ENCODE measurements around the gene GATD1.

The GATD1 gene, protein sequence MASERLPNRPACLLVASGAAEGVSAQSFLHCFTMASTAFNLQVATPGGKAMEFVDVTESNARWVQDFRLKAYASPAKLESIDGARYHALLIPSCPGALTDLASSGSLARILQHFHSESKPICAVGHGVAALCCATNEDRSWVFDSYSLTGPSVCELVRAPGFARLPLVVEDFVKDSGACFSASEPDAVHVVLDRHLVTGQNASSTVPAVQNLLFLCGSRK
- total RNA-seq, result 45.5 to 66.7 (median 46.2) reads per million in 3 experiments

DNA sequence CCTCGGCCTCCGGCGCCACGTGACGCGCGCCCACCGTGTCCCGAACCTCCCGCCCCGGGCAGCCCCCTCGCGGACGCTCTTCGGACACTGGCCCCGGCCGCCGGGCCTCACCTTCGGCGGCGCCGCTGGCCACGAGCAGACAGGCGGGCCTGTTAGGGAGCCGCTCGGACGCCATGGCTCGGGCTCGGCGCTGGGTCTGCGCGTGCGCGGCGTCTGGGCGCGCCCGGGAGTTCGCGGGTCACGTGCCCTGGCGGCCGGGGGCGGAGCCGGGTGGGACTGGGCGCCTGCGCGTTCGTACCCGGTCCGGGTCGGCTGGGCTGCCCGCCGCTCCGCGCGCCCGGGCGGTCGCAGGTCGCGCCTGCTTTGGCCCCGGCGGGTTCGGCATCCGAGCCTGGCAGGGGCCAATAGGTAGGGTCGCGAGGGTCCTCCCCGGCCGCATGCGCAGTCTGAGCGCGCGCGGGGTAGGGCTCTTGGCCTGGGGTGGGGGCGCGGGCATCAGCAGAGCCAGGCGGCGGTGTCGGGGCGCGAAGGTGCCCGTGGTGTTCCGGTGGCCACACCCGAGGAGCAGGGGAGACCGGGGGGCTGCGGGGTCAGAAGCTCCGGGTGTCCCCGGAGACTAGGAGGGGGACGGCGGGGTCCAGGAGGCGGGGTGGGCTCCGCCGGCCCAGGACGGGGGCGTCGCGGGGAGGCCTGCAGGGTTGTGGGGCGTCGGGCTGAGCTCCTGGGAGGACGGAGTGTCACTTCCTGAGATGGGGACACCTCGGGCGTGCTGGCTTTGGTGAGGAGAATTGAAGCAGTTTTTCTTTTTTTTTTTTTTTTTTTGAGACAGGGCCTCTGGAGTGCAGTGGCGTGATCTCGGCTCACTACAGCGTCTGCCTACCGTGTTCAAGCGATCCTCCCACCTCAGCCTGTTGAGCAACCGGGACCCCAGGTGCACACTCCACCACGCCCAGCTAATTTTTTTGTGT is at the start of gene GATD1:
TSS of gene GATD1 (minus strand) at position 200 of the 968 bp plus-strand sequence. CDS start at position 175, 25 bp downstream.
- DNase-seq, result peak; percentile 91

DNA sequence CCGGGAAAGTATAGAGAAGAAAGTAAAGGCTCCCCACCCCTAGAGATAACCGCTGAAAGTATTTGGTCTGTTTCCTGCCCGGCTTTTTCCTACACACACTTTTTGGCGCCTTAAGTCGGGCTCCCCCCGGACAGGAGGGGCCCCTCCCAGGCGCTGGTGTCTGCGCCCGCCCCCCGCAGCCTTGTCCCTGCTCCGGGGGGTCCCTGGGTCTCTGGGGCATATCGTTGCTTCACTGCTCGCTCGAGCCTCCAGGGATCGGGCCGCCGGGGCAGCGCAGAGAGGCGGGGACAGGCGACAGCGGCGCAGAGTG is 49.5 kb upstream of the GATD1 start:
- DNase-seq, result no peak

DNA sequence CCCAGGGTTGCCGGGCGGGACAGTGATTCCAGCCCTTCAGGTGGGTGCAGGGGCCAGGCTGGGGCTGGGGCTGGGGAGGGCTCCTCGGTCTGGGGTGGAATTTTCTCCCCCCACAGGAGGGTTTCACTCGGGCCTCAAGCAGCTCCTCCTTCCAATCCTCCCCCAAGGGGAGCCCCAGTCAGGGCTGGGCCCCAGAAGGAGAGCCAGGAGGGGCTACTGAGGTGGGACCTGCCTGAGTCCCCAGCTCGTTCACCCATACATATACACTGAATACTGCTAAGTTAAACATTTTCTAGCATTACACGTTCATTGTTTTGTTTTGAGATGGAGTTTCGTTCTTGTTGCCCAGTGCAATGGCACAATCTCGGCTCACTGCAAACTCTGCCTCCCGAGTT is 48.9 kb upstream of the GATD1 start:
- no peak for DNase-seq

DNA sequence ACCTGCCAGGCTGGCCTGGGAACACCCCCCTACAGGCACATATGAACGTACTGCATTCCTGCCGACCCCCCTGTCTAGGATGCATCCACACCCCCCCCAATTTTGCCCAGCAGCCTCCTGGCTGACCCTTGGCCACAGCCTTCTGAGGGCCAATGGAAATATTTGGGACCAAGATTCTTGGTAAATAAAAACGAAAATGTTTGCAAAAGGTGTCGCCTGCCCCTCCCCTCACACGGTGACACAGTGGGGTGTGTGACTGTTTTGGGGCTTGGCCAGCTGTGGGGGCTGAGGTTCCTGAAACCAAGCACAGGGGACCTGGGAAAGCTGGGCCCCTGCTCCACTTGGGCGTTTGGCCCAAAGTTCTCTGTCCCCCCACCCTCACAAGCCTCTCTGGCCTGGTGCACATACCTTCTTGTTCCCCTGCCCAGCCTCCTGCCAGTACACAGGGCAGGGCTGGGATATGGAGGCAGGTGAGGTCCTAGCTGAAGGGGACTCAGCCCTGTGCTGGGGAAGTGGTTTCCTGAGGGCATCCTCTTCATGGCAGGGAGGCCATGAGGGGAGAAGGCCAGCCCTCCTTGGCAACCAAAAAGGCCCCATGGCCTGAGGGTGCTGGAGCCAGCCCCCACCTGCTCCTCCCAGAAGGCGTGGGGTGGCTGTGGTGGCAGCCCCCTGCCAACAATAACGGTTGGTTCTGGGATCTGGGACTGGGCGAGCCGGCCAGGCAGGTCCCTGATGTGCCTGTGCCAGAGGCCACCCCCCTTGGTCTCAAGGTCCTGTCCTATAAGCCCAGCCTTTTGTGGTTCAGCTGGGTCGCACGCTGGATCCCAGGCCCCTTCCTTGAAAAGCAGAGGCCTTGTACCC is 48.3 kb upstream of the GATD1 start:
- DNase-seq, result no peak

DNA sequence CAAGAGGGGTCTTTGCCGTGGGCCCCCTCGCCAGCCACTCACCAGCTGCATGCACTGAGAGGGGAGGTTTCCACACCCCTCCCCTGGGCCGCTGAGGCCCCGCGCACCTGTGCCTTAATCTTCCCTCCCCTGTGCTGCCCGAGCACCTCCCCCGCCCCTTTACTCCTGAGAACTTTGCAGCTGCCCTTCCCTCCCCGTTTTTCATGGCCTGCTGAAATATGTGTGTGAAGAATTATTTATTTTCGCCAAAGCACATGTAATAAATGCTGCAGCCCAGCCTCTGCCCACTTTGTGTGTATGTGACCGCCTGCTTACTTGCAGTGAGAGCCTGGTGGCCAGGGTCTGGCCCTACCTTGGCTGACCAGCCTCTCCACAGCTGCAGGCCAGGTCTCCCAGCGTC is 47.7 kb upstream of the GATD1 start:
- DNase-seq, result no peak

DNA sequence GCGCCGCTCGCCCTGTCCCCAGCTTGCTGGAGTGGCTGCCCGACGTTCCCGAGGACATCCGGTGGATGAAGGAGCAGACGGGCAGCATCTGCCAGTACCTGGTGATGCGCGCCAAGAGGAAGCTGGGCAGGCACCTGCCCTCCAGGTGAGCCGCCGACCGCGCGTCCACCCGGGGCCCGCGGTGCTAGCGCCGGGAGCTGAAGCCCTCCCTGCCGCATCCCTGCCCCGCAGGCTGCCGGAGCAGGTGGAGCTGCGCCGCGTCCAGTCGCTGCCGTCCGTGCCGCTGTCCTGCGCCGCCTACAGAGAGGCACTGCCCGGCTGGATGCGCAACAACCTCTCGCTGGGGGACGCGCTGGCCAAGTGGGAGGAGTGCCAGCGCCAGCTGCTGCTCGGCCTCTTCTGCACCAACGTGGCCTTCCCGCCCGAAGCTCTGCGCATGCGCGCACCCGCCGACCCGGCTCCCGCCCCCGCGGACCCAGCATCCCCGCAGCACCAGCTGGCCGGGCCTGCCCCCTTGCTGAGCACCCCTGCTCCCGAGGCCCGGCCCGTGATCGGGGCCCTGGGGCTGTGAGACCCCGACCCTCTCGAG is 47.1 kb upstream of the GATD1 start:
- DNase-seq, result no peak

DNA sequence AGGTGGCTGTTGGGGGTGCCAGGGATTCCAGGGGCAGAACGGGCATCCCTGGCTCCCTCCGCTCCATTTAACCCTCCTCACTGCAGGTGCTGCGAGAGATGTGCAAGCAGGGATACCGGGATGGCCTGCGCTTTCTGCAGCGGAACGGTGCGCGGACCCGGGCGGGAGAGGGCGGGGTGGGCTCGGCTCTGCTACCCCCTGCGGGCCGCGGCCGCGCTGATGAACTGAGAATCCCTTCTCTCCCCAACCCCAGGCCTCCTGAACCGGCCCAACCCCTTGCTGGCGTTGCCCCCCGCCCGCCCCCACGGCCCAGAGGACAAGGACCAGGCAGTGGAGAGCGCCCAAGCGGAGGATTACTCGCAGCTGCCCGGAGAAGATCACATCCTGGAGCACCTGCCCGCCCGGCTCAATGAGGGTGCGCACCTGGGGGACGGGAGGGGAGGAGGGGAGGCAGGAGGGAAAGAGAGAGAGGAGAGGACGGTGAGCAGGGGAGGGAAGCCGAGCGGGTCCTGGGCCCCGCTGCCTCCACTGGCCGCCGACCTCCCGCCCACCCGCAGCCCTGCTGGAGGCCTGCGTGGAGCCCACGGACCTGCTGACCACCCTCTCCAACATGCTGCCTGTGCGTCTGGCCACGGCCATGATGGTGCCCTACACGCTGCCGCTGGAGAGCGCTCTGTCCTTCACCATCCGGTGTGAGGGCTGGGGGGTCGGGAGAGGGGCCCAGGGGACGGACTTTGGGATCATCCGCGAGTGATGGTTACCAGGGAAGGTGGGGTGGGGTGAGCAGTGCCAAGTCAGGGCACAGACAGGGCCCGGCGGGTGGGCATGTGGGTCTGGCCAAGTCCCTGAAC is 46.4 kb upstream of the GATD1 start:
- no peak for DNase-seq

DNA sequence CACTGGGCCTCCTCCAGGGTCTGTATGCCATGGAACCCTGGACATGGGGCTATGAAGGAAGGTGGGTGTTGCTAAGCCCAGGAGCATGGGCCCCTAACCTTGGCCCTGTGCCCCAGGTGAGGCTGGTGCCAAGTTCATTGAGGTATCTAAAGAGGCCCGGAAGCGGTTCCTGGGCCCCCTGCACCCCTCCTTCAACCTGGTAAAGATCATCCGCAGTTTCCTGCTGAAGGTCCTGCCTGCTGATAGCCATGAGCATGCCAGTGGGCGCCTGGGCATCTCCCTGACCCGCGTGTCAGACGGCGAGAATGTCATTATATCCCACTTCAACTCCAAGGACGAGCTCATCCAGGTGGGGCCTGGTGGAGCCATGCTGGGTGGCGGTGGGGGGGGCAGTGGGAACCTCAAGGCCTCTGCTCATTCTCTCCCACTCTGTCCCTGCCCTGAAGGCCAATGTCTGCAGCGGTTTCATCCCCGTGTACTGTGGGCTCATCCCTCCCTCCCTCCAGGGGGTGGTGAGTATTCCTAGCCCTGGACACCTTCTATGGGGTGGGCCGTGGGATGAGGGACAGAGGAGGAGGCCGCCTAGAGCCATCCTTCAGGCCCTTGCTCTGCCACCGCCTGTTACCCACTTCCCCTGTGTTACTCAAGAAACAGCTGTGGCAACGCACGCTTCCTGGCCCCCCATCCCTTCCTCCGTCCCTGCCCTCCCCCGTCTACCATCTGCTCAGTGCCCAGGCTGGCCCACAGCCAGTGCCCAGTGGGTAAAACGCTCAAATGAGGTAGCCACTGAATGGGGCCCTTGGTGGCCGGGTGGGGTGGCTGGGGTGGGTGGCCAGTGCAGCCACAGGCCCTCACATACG is 44.5 kb upstream of the GATD1 start:
- no peak for DNase-seq

DNA sequence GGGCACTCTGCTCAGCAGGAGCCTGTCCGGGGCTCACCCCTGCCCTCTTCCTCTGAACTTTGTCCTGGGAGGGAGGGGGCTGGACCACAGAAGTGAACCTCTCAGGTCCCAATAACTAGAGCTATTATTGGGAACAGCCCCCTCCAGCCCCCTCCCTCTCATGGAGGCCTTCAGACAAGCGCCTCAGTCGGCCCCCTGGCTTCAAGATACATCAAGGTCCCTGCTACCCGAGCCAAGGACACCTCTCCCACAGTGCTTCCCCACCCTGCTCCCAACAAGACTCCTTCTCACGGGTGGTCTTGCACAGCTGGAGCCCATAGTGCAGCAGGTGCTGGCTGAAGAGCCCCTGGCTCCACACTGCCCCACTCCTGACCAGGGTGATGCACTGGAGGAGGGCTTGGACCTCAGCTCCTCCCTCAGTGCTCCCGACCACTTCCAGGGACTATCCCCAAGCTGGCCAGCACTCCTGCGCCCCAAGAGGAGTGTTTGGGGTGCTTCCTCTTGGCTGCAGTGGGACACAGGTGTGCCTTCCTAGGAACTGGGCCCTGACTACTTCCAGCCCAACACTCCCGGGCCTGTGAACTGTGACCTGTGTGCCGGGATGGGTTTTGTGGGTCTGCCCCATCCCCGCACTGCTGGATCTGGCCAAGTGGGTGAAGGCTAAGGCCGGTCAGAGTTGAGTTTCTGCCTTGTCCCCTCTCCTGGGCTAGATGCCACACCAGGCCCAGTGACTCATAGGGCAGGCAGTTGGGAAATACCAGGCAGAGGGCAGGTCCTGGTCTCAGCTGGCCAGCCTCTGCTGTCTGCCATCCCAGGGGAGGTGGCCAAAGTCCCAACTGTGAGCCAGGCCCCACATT is 43.6 kb upstream of the GATD1 start:
- DNase-seq, result no peak

DNA sequence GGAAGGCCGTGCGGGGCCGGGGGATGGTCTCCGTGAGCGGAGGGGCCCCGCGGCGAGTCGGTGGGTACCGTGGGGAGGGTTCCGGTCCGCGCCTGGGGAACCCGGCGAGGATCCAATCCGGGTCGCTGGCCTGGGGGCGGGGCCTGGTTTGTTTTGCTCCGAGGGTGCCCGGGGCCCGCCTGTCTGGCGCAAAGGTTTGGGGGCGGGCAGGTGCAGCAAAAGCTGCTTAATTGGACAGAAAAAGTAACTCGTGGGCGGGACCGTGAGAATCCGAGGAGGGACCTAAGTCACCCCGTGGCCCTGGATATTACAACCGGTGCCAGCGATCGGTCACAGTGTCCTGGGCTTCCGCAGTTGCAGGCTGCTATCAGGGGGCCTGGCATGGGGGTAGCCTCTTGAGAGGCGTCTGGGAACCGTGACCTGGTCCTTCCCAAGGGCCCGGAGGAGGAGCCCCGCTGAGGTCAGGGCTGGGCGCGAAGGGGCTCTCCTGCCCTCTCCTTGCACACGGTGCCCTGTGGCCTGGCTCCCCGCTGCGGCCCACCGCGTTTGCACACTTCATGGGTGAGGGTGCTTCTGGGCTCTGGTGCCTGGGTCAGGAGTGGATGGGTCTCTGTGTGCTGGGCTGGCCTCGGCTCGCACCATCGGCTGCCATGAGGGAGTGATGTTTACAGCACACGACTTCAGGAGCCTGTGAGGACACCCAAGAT is 42.8 kb upstream of the GATD1 start:
- peak; percentile 94 for DNase-seq

DNA sequence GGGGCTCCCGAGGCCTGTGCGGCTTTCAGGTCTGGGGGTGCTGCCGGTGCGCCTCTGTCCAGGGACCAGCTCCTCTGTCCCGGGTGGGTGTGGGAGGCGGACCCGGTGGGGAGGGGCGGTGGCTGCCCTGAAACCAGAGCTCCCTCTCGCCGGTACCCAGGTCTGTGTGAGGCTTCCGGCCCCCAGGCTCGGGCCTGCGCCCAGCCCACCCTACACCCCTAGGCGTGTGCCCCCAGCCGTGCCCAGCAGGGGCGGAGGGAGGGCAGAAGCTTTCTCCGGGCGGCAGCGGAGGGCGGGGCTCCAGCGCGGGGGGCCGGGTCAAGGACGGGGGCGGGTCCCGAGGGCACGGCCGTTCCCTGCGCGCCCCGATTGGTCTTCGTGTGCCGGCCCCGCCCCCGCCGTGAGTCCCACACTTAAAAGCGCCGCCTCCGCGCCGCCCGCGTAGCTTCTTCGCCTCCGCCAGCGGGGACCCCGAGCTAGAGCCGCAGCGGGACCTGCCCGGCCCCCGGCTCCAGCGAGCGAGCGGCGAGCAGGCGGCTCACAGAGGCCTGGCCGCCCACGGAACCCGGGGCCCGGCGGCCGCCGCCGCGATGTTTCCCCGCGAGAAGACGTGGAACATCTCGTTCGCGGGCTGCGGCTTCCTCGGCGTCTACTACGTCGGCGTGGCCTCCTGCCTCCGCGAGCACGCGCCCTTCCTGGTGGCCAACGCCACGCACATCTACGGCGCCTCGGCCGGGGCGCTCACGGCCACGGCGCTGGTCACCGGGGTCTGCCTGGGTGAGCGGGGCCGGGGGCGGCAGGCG is 42.0 kb upstream of the GATD1 start:
- peak; percentile 86 for DNase-seq

DNA sequence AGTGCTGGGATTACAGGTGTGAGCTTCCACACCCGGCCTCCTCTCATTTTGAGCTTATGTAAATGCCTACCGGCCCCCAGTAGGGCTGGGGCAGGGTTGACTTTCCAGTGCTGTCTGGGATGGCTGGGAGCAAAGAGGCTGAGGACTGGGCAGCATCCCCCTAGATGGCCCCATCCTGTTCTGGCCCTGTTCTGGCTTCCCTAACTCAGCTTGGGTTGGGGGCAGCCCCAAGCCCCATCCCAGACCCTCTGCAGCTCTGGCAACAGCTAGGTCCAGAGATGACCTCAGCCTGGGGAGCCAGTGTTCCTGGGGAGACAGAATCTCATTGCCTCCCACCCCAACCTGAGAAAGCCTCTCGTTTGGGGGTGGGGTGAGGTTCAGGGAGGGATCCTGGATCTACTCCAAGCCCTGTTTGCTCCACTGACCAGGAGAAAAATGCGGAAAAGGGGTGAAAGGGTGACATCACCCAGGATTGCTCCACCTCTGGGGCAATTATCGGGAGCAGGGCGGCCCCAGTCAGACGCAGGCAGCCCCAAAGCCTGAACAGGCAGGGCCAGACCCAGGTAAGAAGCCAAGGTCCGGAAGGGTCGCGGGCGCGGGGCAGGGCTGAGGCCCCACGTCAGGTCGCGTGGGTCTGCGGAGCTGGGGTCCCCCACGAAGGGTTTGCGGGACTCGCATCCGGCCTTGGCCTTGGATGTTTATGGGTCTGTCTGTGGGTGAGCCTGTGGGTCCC is 41.3 kb upstream of the GATD1 start, which contains the start of gene PNPLA2:
TSS of gene PNPLA2 (plus strand) at position 519 of the 733 bp plus-strand sequence. CDS start 805 bp downstream, outside the sequence.
- DNase-seq, result no peak

DNA sequence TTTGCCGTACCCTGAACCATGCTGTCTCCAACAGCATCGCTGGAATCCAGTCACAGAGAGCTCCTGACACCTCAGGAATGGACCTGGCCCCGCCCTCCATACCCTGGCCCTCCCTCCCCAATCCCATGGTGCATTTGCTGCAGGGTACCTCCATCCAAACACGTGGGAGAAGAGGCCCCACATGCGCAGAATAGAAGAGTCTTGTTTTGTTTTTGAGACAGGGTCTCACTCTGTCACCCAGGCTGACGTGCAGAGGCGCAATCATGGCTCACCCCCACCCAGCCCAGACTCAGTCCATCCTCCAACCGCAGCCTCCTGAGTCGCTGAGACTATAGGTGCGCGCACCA is 39.1 kb upstream of the GATD1 start:
- DNase-seq, result no peak

DNA sequence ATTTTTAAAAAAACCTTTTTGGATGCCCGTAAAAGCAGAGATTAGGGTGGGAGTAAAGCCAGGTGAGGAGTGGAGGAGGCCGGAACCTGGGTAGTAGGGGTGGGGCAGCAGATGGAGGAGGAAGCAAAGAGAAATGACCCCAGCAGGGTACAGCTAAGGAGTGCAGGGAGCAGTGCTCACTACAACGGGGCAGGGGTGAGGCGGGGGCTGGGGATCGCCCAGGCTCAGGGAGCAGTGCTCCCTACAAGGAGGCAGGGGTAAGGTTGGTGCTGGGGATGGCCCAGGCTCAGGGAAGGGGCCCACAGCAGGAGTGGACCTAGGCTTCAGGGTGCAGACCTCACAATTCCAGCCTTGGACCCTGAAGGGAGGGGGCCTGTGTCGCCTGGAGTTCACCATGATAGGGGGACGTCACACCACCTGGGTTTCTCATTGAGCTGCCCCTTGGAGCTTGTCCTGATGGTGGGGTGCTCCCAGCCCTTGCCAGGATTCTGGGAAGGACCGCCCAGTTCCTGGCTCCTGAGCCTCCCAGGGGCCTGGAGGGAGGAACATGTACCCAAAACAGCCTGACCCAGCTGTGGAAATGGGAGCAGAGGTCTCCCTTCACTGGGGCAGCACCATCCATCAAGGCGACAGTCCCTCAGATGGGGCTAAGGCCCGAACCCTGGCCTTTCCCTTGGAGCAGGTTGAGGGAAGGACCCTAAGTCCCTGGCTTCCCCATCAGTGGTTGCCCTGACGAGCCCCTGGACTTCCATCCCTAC is 38.6 kb upstream of the GATD1 start:
- DNase-seq, result no peak

DNA sequence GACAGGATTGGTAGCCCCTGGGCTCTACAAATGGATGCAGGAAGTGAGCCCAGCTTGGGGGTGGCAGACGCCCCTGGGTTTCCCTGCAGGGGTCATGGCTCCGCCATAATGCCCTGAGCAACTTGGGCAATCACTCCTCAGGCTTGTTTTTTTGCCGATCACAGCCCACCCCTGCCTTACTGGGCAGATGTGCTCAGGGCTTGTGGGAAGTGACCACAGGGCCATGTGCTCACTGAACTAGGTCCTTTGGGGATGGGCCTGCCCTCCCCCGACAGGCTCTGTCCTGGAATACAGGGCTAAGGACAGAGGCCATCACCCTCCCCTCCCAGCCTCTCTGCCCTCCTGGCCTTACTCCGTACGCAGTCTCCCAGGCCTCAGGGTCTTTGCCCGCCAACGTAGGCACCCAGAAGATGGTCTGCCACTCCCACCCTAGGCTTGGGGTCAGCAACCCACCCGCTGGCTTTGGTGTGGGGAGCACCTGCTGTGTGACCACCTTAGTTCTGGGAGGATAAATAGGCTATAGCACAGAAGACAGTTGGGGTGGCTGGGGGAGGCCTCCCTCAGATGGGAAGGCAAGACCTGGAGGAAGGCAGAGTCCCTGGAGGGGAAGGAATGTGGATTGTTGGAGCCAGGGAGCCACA is 36.3 kb upstream of the GATD1 start:
- DNase-seq, result no peak

DNA sequence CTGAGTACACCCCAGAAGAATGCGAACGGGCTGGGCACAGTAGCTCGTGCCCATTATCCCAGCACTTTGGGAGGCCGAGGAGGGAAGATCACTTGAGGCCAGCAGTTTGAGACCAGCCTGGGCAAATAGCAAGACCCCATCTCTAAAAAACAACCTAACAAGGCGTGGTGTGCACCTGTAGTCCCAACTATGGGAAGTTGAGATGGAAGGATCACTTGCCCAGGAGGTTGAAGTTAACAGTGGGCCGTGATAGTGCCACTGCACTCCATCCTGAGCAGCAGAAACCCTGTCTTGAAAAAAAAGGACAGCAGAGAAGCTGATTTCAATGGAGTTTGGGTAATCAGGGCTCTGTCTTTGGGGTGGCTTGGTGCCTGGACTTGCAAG is 35.8 kb upstream of the GATD1 start:
- DNase-seq, result no peak

Measured in central memory CD4-positive, alpha-beta T cell (primary cell).